ENCODE data around the gene DCAF15.
A peak's percentile ranks its signal among the peaks of the same experiment; 100 is the strongest.

Gene DCAF15

GRCh38 chr19:13952154-13952930 is at the start of gene DCAF15:
DCAF15 (plus strand) TSS chr19:13952509; CDS start chr19:13952513, 4 bp downstream.
- H3K27me3 Mint-ChIP-seq = no peaks in the 10 kb centered on the region
- peak within 1 kb of the TSS; percentile 99 for H3K4me3 Mint-ChIP-seq
- DNase-seq (ENCODE audit: low spot score in 2 of 2) (peak; percentile 90 to 98), ATAC-seq (ENCODE audit: low read depth) (peak; percentile 95)
- peaks cover 7% of the 10 kb centered on the region for H3K36me3 Mint-ChIP-seq
- peak within 1 kb of the TSS; percentile 91 for H3K27ac Mint-ChIP-seq
- H3K9me3 Mint-ChIP-seq = no peaks in the 10 kb centered on the region
- H3K4me1 Mint-ChIP-seq = peaks cover 7% of the 10 kb centered on the region

- no peaks in the 10 kb centered on the region for H3K27me3 Mint-ChIP-seq
- no peak overlapping the region for H3K27ac Mint-ChIP-seq
- no peaks in the 10 kb centered on the region for H3K9me3 Mint-ChIP-seq
- DNase-seq (ENCODE audit: low spot score in 2 of 2) (no peak), ATAC-seq (ENCODE audit: low read depth) (no peak)
- no peak overlapping the region for H3K4me3 Mint-ChIP-seq
- peaks cover 9% of the 10 kb centered on the region for H3K4me1 Mint-ChIP-seq
- no peaks in the 10 kb centered on the region for H3K36me3 Mint-ChIP-seq
Measured at GRCh38 chr19:13902993-13903555, 49.2 kb upstream of the DCAF15 start.

GRCh38 chr19:13905634-13906520 is 46.4 kb upstream of the DCAF15 start, which contains the start of the genes BRME1 and CC2D1A:
BRME1 (minus strand) TSS chr19:13906117; CDS start chr19:13904892, 1,225 bp downstream.
CC2D1A (plus strand) TSS chr19:13906201; CDS start chr19:13906442, 241 bp downstream.
- no peaks in the 10 kb centered on the region for H3K27me3 Mint-ChIP-seq
- ATAC-seq (ENCODE audit: low read depth) (peak; percentile 99), DNase-seq (ENCODE audit: low spot score in 2 of 2) (peak; percentile 92 to 95)
- peaks cover 9% of the 10 kb centered on the region for H3K4me1 Mint-ChIP-seq
- no peaks in the 10 kb centered on the region for H3K9me3 Mint-ChIP-seq
- H3K4me3 Mint-ChIP-seq = peak within 1 kb of the TSS; percentile 91
- H3K27ac Mint-ChIP-seq = peak within 1 kb of the TSS; percentile 93
- H3K36me3 Mint-ChIP-seq = peaks cover 3% of the 10 kb centered on the region

- H3K4me1 Mint-ChIP-seq = peaks cover 9% of the 10 kb centered on the region
- no peaks in the 10 kb centered on the region for H3K9me3 Mint-ChIP-seq
- H3K36me3 Mint-ChIP-seq = peaks cover 5% of the 10 kb centered on the region
- no peaks in the 10 kb centered on the region for H3K27me3 Mint-ChIP-seq
- peak; percentile 20 for ATAC-seq (ENCODE audit: low read depth)
- peak overlapping the region; percentile 83 for H3K4me3 Mint-ChIP-seq
- no peak for DNase-seq (ENCODE audit: low spot score in 2 of 2)
- peak overlapping the region; percentile 93 for H3K27ac Mint-ChIP-seq
Measured at GRCh38 chr19:13906521-13906904, 45.8 kb upstream of the DCAF15 start.

- peaks cover 9% of the 10 kb centered on the region for H3K4me1 Mint-ChIP-seq
- no peaks in the 10 kb centered on the region for H3K27me3 Mint-ChIP-seq
- H3K27ac Mint-ChIP-seq = peak overlapping the region; percentile 93
- H3K36me3 Mint-ChIP-seq = peaks cover 6% of the 10 kb centered on the region
- no peaks in the 10 kb centered on the region for H3K9me3 Mint-ChIP-seq
- H3K4me3 Mint-ChIP-seq = peak overlapping the region; percentile 83
- DNase-seq (ENCODE audit: low spot score in 2 of 2) (no peak), ATAC-seq (ENCODE audit: low read depth) (no peak)
Measured at GRCh38 chr19:13906910-13907309, 45.4 kb upstream of the DCAF15 start.

GRCh38 chr19:13908674-13909073 is 43.6 kb upstream of the DCAF15 start:
- no peaks in the 10 kb centered on the region for H3K27me3 Mint-ChIP-seq
- no peak overlapping the region for H3K27ac Mint-ChIP-seq
- H3K9me3 Mint-ChIP-seq = no peaks in the 10 kb centered on the region
- no peak for ATAC-seq (ENCODE audit: low read depth)
- no peak for DNase-seq (ENCODE audit: low spot score in 2 of 2)
- peaks cover 9% of the 10 kb centered on the region for H3K36me3 Mint-ChIP-seq
- H3K4me1 Mint-ChIP-seq = peaks cover 9% of the 10 kb centered on the region
- peak overlapping the region; percentile 5 for H3K4me3 Mint-ChIP-seq

GRCh38 chr19:13909430-13909829 is 42.9 kb upstream of the DCAF15 start:
- no peaks in the 10 kb centered on the region for H3K27me3 Mint-ChIP-seq
- H3K36me3 Mint-ChIP-seq = peaks cover 9% of the 10 kb centered on the region
- H3K4me1 Mint-ChIP-seq = peaks cover 9% of the 10 kb centered on the region
- ATAC-seq (ENCODE audit: low read depth) = no peak
- no peaks in the 10 kb centered on the region for H3K9me3 Mint-ChIP-seq
- H3K4me3 Mint-ChIP-seq = no peak overlapping the region
- no peak overlapping the region for H3K27ac Mint-ChIP-seq
- DNase-seq (ENCODE audit: low spot score in 2 of 2) = no peak

GRCh38 chr19:13913352-13913751 is 39.0 kb upstream of the DCAF15 start:
- ATAC-seq (ENCODE audit: low read depth) = no peak

GRCh38 chr19:13914777-13915176 is 37.5 kb upstream of the DCAF15 start:
- no peak for DNase-seq (ENCODE audit: low spot score in 2 of 2)
- Mint-ChIP-seq H3K9me3 (no peaks in the 10 kb centered on the region), H3K36me3 (peaks cover 10% of the 10 kb centered on the region), H3K4me1 (no peaks in the 10 kb centered on the region), H3K27ac (no peak overlapping the region), H3K4me3 (no peak overlapping the region), H3K27me3 (no peaks in the 10 kb centered on the region)
- no peak for ATAC-seq (ENCODE audit: low read depth)

More at GRCh38 chr19:13913352-13913751, 39.0 kb upstream of the DCAF15 start:
- H3K27me3 Mint-ChIP-seq = no peaks in the 10 kb centered on the region
- no peaks in the 10 kb centered on the region for H3K4me1 Mint-ChIP-seq
- no peaks in the 10 kb centered on the region for H3K9me3 Mint-ChIP-seq
- H3K4me3 Mint-ChIP-seq = no peak overlapping the region
- H3K27ac Mint-ChIP-seq = no peak overlapping the region
- peaks cover 9% of the 10 kb centered on the region for H3K36me3 Mint-ChIP-seq
- DNase-seq (ENCODE audit: low spot score in 2 of 2) = no peak

GRCh38 chr19:13917888-13918406 is 34.4 kb upstream of the DCAF15 start:
- Mint-ChIP-seq H3K4me3 (no peak overlapping the region), H3K4me1 (peaks cover 2% of the 10 kb centered on the region), H3K9me3 (no peaks in the 10 kb centered on the region), H3K27me3 (no peaks in the 10 kb centered on the region), H3K27ac (no peak overlapping the region), H3K36me3 (peaks cover 18% of the 10 kb centered on the region)
- ATAC-seq (ENCODE audit: low read depth) = no peak
- DNase-seq (ENCODE audit: low spot score in 2 of 2) = no peak

GRCh38 chr19:13918726-13919411 is 33.4 kb upstream of the DCAF15 start:
- H3K27ac Mint-ChIP-seq = no peak overlapping the region
- H3K9me3 Mint-ChIP-seq = no peaks in the 10 kb centered on the region
- H3K4me1 Mint-ChIP-seq = peaks cover 2% of the 10 kb centered on the region
- no peaks in the 10 kb centered on the region for H3K27me3 Mint-ChIP-seq
- DNase-seq (ENCODE audit: low spot score in 2 of 2) = no peak
- ATAC-seq (ENCODE audit: low read depth) = no peak
- H3K36me3 Mint-ChIP-seq = peaks cover 21% of the 10 kb centered on the region
- H3K4me3 Mint-ChIP-seq = no peak overlapping the region

GRCh38 chr19:13920524-13920923 is 31.8 kb upstream of the DCAF15 start:
- peaks cover 25% of the 10 kb centered on the region for H3K36me3 Mint-ChIP-seq
- ATAC-seq (ENCODE audit: low read depth) = no peak

More at GRCh38 chr19:13920524-13920923, 31.8 kb upstream of the DCAF15 start:
- no peak overlapping the region for H3K4me3 Mint-ChIP-seq
- no peaks in the 10 kb centered on the region for H3K9me3 Mint-ChIP-seq
- peaks cover 2% of the 10 kb centered on the region for H3K4me1 Mint-ChIP-seq
- H3K27me3 Mint-ChIP-seq = no peaks in the 10 kb centered on the region
- H3K27ac Mint-ChIP-seq = no peak overlapping the region
- no peak for DNase-seq (ENCODE audit: low spot score in 2 of 2)

Data from memory B cell (primary cell).